GM12891 (cell line): ENCODE data around the gene DLGAP1.

Experiments used
- POLR2AphosphoS5 ChIP-seq: IDR thresholded peaks from 2 replicates; pipeline ENCODE4 v1.6.1; 2011; ENCODE audit warnings: low read depth, low read length, control low read depth
- TAF1 ChIP-seq: IDR thresholded peaks from 2 replicates; pipeline ENCODE4 v1.6.1; 2011; ENCODE audit warnings: low read depth, low read length, control low read depth

- TF ChIP-seq POLR2AphosphoS5 (no peak), TAF1 (no peak)
Measured at GRCh38 chr18:3960977-3961376, 494.1 kb downstream of the DLGAP1 start.
